Lower lobe of right lung (tissue), 2 donors: ENCODE data around the gene ADAMTS7. TPM values are rescaled to one million over a fixed set of nuclear protein-coding genes. Genes with fewer than 3 reads are reported as not detected.
"Not testable (repeated sequence)": the region's sequence is repeated elsewhere in the genome, so short reads cannot be mapped to it uniquely, and the experiment has no call there.

Source experiments
- ATAC-seq, 2 donors: fragments of 200-7000 bp; cut with Tn5 transposase; one replicate each; pipeline ENCODE4 v1.9.1; 2020 to 2022; ENCODE audit warnings: mild to moderate bottlenecking in 2 of 2, moderate library complexity in 2 of 2
- DNase-seq: peaks from one replicate; pipeline ENCODE4 v3.0.0-alpha.2; 2020
- H3K27ac ChIP-seq: fragments of 200-600 bp; one replicate; pipeline ENCODE4 v1.8.0; 2022
- H3K27me3 ChIP-seq: fragments of 200-600 bp; one replicate; pipeline ENCODE4 v1.8.0; 2022; ENCODE audit warnings: low read depth
- H3K36me3 ChIP-seq: fragments of 200-600 bp; one replicate; pipeline ENCODE4 v1.8.0; 2022; ENCODE audit warnings: mild to moderate bottlenecking
- H3K4me1 ChIP-seq: fragments of 200-600 bp; one replicate; pipeline ENCODE4 v1.8.0; 2022
- H3K4me3 ChIP-seq: fragments of 200-600 bp; one replicate; pipeline ENCODE4 v1.8.0; 2022; ENCODE audit warnings: mild to moderate bottlenecking
- H3K9me3 ChIP-seq: fragments of 200-600 bp; one replicate; pipeline ENCODE4 v1.8.0; 2022
- CTCF ChIP-seq: fragments of 200-600 bp; IDR thresholded peaks from one replicate; pipeline ENCODE4 v1.8.0; 2022; ENCODE audit warnings: antibody characterized with exemption, mild to moderate bottlenecking
- intact Hi-C: fragments of 100-400 bp; cut with DNase I; formaldehyde crosslinking; loops from one replicate; pipeline ENCODE4 v1.11.0; 2022
- total RNA-seq: library from RNA; stranded (reverse); fragmentation: NEBNext Ultra II Directional; extraction: Animal tissue kit (Norgen Biotek cat#: 25700); gene quantifications from one replicate; pipeline ENCODE4 v1.2.1, GENCODE V29; 2021
- donor health status: DM: no; HTN: yes; CAD: no; lungs with severe emphysema.

Gene ADAMTS7
- total RNA-seq, 1 donor from 2014 or later = 5.3 TPM

- H3K9me3 ChIP-seq, H3K27ac ChIP-seq, intact Hi-C loops, H3K4me3 ChIP-seq, H3K27me3 ChIP-seq, ATAC-seq, H3K36me3 ChIP-seq: not testable (repeated sequence)
- H3K4me1 ChIP-seq = peaks cover 28% of the 10 kb centered on the region
- DNase-seq = peak; percentile 24
These were observed 52.6 kb downstream of the ADAMTS7 start for GRCh38 chr15:78758486-78759200.

GRCh38 chr15:78758084-78758483 is 53.2 kb downstream of the ADAMTS7 start:
- H3K36me3 ChIP-seq, intact Hi-C loops, H3K27me3 ChIP-seq, H3K27ac ChIP-seq, H3K4me3 ChIP-seq, H3K9me3 ChIP-seq, ATAC-seq: not testable (repeated sequence)
- peaks cover 28% of the 10 kb centered on the region for H3K4me1 ChIP-seq
- DNase-seq = peak; percentile 10

- intact Hi-C loops = no loop called here
- Histone ChIP-seq H3K9me3 (no peaks in the 10 kb centered on the region), H3K27me3 (no peaks in the 10 kb centered on the region), H3K4me3 (no peak overlapping the region), H3K36me3 (no peaks in the 10 kb centered on the region), H3K27ac (no peak overlapping the region), H3K4me1 (peaks cover 28% of the 10 kb centered on the region)
- no peak for TF ChIP-seq CTCF
- ATAC-seq (no peak), DNase-seq (no peak)
These were observed 53.7 kb downstream of the ADAMTS7 start for GRCh38 chr15:78757636-78757905.

- H3K9me3 ChIP-seq, H3K27ac ChIP-seq, intact Hi-C loops, H3K4me3 ChIP-seq, H3K36me3 ChIP-seq, H3K27me3 ChIP-seq: not testable (repeated sequence)
- peak; percentile 52 for DNase-seq
- peaks cover 22% of the 10 kb centered on the region for H3K4me1 ChIP-seq
- ATAC-seq = peak; percentile 8 to 31
These were observed 54.3 kb downstream of the ADAMTS7 start for GRCh38 chr15:78756781-78757635.

GRCh38 chr15:78755900-78756591 is 55.2 kb downstream of the ADAMTS7 start:
- H3K9me3 ChIP-seq, H3K27me3 ChIP-seq, H3K27ac ChIP-seq, H3K4me3 ChIP-seq, ATAC-seq, intact Hi-C loops, H3K36me3 ChIP-seq: not testable (repeated sequence)
- TF ChIP-seq CTCF = peak; percentile 41
- peak; percentile 42 for DNase-seq
- H3K4me1 ChIP-seq = peaks cover 14% of the 10 kb centered on the region

GRCh38 chr15:78754637-78755280 is 56.5 kb downstream of the ADAMTS7 start:
- peaks cover 17% of the 10 kb centered on the region for H3K4me1 ChIP-seq
- H3K9me3 ChIP-seq, H3K4me3 ChIP-seq, intact Hi-C loops, H3K27me3 ChIP-seq, ATAC-seq, H3K27ac ChIP-seq, H3K36me3 ChIP-seq: not testable (repeated sequence)
- peak; percentile 20 for DNase-seq

GRCh38 chr15:78753751-78754535 is 57.3 kb downstream of the ADAMTS7 start:
- H3K36me3 ChIP-seq, ATAC-seq, H3K4me3 ChIP-seq, H3K27ac ChIP-seq, H3K9me3 ChIP-seq, H3K27me3 ChIP-seq, intact Hi-C loops: not testable (repeated sequence)
- peak; percentile 7 for DNase-seq
- H3K4me1 ChIP-seq = peaks cover 13% of the 10 kb centered on the region

- DNase-seq, H3K4me3 ChIP-seq, H3K27me3 ChIP-seq, H3K9me3 ChIP-seq, intact Hi-C loops, H3K27ac ChIP-seq, H3K36me3 ChIP-seq, ATAC-seq: not testable (repeated sequence)
- H3K4me1 ChIP-seq = peaks cover 13% of the 10 kb centered on the region
These were observed 58.0 kb downstream of the ADAMTS7 start for GRCh38 chr15:78753359-78753659.
